H1 (cell line): ENCODE data around the gene INHBC. TPM values are rescaled to one million over a fixed set of nuclear protein-coding genes. Genes with fewer than 3 reads are reported as not detected.

ENCODE experiments used
- EP300 ChIP-seq, 2 experiments: IDR thresholded peaks; 1 replicate in 1 of 2; 2 replicates in 1 of 2; pipeline ENCODE4 v1.6.1; 2011 to 2012; ENCODE audit warnings: low read depth in 2 of 2, low read length in 2 of 2, mild to moderate bottlenecking in 2 of 2, borderline replicate concordance in 1 of 2, inconsistent platforms in 1 of 2, moderate library complexity in 1 of 2
- SAP30 ChIP-seq: fragments of 300-600 bp; sonication (generic); IDR thresholded peaks from 2 replicates; pipeline ENCODE4 v1.7.1; 2012; ENCODE audit warnings: low read length, moderate library complexity, mild to moderate bottlenecking, inconsistent platforms; ENCODE audit not compliant: insufficient read depth, insufficient replicate concordance
- polyA plus RNA-seq, 7 experiments: library from polyadenylated mRNA; depleted of rRNA in 3 of 7; stranded (reverse) in 5 of 7; unstranded in 2 of 7; fragments of >200 nt in 5 of 7; fragments of 200-250 nt in 2 of 7; gene quantifications; 1 replicate in 5 of 7; 2 replicates in 1 of 7; 4 replicates in 1 of 7; pipeline versions ENCODE4 v1.2.1 to v1.2.3, GENCODE V29; 2011 to 2013; ENCODE audit warnings: missing spikeins in 2 of 7, mixed read lengths in 2 of 7
- total RNA-seq: library from RNA; stranded (reverse); fragmentation: NEBNext Ultra II Directional; extraction: Animal tissue kit (Norgen Biotek cat#: 25700); gene quantifications from 2 replicates; pipeline ENCODE4 v1.2.1, GENCODE V29; 2021

INHBC gene
- total and polyA plus RNA-seq, 2 of the 8 experiments (the other 6 are each of a cell fraction or from before 2014, with no cell fraction given): 0.15 TPM; not detected in 1

- TF ChIP-seq SAP30: no peak
- TF ChIP-seq EP300 (IDR thresholded peaks at IDR 0.05; ENCODE audit: borderline replicate concordance in 1 of 2, low read depth in 2 of 2, low read length in 2 of 2): no peak
Observed at GRCh38 chr12:57415088-57415487, 19.5 kb upstream of the INHBC start (continued).
